ENCODE measurements around the gene PLXNC1.

The PLXNC1 gene

DNA sequence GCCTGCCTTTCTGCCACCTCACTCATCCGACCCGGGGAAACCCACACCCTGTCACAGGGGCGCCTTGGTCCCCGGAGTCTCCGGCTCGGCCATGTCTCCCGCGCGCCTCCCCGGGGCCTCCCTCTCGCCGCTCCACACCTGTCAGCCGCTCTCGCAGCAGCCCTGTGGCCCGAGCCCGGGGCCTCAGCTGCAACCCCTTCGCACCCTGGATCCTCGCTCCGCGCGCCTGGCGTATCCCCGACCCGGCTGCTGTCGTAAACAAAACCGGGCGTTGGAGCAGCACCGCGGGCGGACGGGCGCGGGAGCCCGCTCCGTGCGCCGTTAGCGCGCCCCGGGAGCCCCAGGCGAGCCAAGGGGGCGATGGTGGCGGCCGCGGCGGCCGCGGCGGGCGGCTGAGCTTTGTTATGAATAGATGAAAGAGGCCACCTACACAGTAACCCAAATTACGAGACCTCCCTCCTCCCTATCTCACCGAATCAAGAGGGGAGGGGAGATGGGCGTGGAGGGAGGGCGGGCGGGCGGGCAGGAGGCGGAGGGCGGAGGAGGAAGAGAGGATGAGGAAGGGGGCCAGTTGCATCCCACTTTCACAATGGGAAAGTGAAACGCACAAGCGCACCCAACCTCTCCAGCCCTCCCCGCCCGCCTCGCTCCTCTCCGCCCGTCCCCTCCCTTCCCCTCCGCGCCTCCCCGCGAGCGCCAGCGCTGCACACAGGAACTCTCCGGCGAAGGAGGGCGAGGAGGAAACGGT, at the start of gene PLXNC1:
PLXNC1 (plus strand) TSS at position 587 of the 748 bp plus-strand sequence. CDS start 395 bp downstream, outside the sequence.
- peak; percentile 74 for DNase-seq

GRCh38 chr12:94099191-94099590, 49.2 kb upstream of the PLXNC1 start:
- DNase-seq: no peak

GRCh38 chr12:94099632-94100031, 48.7 kb upstream of the PLXNC1 start:
- no peak for DNase-seq

DNA sequence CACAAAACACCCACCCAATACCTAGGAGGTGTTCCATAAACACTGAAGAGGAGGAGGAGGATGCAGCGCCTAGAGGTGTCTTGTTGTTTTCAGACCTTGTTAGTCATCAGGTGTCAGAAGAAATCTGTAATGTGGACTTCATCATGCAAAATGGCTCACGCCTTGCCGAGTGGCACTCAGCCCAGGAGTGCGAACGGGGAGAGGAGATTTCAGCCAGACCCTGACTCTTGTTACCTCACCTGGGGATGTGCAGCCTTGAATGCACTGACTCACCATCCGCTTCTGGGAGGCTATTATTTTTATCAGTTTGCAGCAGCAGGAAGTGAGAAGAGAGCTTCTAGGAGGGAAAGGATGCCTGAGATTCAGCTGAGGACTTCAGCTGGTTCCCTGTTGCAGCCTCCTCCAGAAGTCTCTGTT, 48.2 kb upstream of the PLXNC1 start:
- no peak for DNase-seq

- peak; percentile 76 for DNase-seq
Measured at GRCh38 chr12:94100990-94101737, 47.2 kb upstream of the PLXNC1 start.

DNA sequence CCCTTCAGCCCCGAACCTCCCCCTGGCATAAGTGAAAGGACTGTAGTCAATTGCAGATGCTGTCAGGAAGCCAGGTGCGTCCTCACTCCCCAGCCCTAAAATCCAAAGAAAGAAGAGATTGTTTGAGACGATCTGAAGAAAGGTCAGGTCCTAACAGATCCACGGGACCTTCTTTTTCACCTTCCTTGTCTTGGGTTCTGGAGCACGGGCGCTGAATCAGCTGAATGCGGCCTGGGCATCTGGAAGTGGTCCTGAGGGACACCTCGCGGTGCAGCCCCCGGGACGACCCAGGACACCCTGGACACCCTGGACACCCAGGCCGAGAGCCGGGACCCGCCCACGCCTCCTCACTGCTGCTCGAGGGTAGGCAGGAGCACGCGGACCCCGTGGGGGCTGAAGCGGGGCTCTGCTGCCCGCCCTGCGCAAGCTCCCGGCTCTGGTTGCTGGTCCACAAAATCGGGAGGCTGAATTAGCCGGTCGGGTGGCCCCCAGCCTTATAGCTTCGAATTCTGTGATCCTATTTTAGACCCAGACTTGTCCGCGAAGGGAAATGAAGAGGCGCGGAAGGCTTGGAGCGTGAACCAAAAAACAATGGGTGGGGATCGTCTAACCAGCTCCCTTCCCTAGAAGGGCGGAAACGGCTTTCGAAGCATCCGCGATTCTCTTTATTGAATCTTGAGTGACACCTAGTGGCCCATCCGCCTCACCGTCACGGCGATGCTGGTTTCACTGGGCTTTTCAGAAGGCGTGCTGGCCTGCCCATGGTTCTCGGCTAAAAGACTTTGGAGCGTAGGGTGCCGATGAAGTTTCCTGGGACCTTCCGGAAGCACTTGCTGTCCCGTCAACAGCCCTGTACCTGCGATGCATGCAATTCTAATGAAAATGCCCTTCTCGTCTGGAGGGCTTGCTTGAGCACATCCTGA, 46.4 kb upstream of the PLXNC1 start:
- peak; percentile 83 for DNase-seq

GRCh38 chr12:94103986-94104385, 44.4 kb upstream of the PLXNC1 start:
- no peak for DNase-seq

DNA sequence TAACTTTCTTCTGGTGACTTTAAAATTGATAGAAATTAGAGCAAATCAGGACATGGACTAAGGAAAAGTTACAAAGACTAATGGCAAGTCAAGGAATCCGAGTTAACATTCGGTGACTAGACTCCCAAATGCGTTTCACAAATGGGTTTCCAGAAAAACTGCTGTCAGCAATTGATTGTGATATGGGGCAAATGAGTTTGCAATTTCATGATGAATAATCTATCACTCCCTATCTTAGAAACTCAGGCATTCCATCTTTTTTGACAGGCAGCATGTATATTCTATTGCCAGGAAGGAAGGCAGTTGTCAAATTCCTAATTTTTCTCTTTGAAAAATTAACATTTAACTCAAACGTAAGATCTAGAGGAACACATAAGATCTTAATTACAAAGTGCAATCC, 40.5 kb upstream of the PLXNC1 start:
- no peak for DNase-seq

GRCh38 chr12:94109160-94109559, 39.2 kb upstream of the PLXNC1 start:
- no peak for DNase-seq

GRCh38 chr12:94110258-94110657, 38.1 kb upstream of the PLXNC1 start:
- no peak for DNase-seq

DNA sequence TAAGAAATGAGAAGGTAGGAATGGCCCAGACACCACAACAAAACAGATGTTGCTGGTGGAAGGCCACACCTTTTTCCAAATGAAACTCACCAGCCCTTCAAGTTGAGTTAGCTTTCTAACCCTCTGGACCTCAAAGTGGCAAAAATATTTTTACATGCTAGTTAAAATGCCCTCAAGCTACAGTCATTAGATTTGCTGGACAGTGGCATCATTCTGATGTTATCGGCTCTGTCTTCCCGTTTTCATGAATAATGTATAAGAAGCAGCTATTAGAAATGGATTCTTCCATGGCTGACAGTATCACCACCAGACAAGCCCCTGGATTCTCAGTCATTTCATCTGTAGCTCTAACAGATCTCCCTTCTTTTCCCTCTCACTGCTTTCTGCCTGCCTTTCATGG, 37.1 kb upstream of the PLXNC1 start:
- no peak for DNase-seq

- DNase-seq: no peak
Measured at GRCh38 chr12:94112121-94112520, 36.3 kb upstream of the PLXNC1 start.

DNA sequence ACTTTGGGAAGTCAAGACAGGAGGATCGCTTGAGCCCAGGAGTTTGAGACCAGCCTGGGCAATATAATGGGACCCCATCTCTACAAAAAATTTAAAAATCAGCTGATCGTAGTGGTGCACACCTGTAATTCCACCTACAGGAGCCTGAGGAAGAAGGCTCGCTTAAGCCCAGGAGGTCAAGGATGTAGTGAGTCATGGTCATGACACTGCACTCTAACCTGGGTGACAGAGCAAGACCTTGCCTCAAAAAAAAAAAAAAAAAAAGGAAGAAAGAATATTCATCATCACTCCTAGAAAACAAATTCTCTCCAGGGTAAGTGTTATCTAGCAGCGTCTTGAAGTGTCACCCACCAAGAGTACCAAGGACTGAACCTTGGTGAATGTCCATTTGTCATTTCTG, 34.2 kb upstream of the PLXNC1 start:
- no peak for DNase-seq

DNA sequence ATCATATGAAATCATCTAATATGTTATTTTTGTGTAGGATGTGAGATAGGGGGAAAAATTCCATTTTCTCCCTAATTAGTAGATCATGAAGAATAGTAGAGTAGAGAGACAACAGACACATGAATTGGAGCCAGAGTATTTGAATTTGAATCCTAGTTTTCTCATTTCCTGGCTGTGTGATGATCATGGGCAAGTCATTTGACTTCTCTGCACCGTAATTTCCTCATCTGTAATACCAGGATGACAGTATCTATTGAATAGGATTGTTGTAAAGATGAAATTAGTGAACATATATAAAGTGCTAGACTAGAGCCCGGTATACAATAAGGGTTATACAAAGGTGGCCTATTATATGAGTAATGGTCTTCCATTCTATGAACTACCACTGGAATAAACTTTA, 32.2 kb upstream of the PLXNC1 start:
- no peak for DNase-seq

DNA sequence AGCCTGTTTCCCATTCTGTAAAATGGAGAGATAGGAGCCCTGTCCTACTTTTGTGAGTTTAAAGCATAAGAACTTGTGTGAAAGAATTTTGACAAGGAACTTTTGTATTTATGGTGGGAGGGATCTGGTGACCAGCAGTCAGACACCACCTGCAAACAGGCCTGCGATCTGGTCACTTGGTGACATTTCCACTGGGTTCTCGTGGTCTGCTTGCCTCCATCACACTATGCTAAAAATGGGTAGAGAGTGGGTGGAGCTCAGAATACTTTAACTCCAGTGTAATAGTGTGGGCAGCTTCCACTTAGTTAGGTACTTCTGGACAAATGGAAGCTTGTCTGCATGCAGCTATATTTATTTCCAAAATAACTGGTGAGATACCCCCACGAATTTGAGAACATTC, 26.5 kb upstream of the PLXNC1 start:
- no peak for DNase-seq

DNA sequence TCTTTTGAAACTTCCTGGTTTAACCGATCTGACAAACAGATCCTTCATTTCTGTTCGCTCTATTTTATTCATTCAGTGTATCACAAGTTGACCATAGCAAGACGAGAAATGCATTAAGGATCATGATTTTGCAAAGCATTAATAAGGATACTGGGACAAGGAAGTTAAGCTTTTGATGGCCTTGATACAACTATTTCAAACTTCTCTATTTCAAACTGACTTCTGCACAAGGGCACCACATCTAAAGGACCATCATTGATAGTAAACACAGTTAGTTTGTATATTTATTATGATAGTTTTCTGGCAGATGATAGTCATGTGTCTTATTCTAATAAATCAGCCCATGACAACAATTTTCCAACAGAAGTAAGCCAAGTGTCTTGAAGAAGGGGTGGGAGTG, 25.8 kb upstream of the PLXNC1 start:
- DNase-seq: no peak

GRCh38 chr12:94123127-94123526, 25.2 kb upstream of the PLXNC1 start:
- no peak for DNase-seq

- no peak for DNase-seq
Measured at GRCh38 chr12:94126067-94126466, 22.3 kb upstream of the PLXNC1 start.

- no peak for DNase-seq
Measured at GRCh38 chr12:94127239-94128131, 20.9 kb upstream of the PLXNC1 start.

DNA sequence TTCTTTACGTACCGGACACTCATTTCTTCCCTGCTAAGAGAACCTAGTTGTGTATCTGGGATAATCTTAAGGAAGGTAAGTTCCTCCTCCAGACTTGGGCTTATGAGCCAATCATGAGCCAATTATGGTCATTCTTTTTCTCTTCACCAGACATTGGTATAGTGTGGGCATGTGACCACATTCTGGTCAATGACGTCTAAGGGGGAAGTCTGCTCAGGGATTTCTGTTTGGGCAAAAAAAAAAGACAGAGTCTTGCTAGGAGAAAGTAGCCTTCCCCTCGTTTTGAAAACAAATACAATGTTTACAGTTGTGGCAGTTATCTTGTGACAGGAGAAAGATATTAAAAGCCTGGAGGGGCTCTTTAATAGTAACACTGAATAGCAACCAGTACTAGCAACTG, 20.1 kb upstream of the PLXNC1 start:
- DNase-seq: no peak

GRCh38 chr12:94133964-94134795, 14.2 kb upstream of the PLXNC1 start:
- no peak for DNase-seq

All from CD4-positive, alpha-beta T cell treated with Interleukin-15 for 1 hour (primary cell).